NCI-H1048 (cell line): ENCODE measurements around the gene TNFRSF6B.
"Not testable (repeated sequence)": the region's sequence is repeated elsewhere in the genome, so short reads cannot be mapped to it uniquely, and the experiment has no call there.

Experiments
- DNase-seq: peaks from one replicate; lab custom pipeline; 2025; lab: John Stamatoyannopoulos, UW

Gene TNFRSF6B

GRCh38 chr20:63708301-63709148 is 12.1 kb downstream of the TNFRSF6B start:
- no peak for DNase-seq

GRCh38 chr20:63709149-63709527 is 12.7 kb downstream of the TNFRSF6B start:
- no peak for DNase-seq

GRCh38 chr20:63711085-63711645 is 14.7 kb downstream of the TNFRSF6B start:
- no peak for DNase-seq

- DNase-seq = no peak
These were observed 15.7 kb downstream of the TNFRSF6B start for GRCh38 chr20:63712191-63712590.

GRCh38 chr20:63714858-63715257 is 18.4 kb downstream of the TNFRSF6B start:
- no peak for DNase-seq

GRCh38 chr20:63718996-63719395 is 22.5 kb downstream of the TNFRSF6B start:
- DNase-seq = no peak

GRCh38 chr20:63722967-63723622 is 26.6 kb downstream of the TNFRSF6B start:
- DNase-seq = not testable (repeated sequence)

- DNase-seq = not testable (repeated sequence)
These were observed 33.8 kb downstream of the TNFRSF6B start for GRCh38 chr20:63730189-63730733.

GRCh38 chr20:63731410-63731809 is 35.0 kb downstream of the TNFRSF6B start:
- no peak for DNase-seq

GRCh38 chr20:63732118-63733095 is 36.0 kb downstream of the TNFRSF6B start:
- DNase-seq = no peak

GRCh38 chr20:63733117-63733516 is 36.7 kb downstream of the TNFRSF6B start:
- DNase-seq = no peak

GRCh38 chr20:63733579-63734081 is 37.2 kb downstream of the TNFRSF6B start:
- DNase-seq = no peak

- no peak for DNase-seq
These were observed 37.9 kb downstream of the TNFRSF6B start for GRCh38 chr20:63734111-63734945.

- DNase-seq = no peak
These were observed 38.8 kb downstream of the TNFRSF6B start for GRCh38 chr20:63734946-63735858.

GRCh38 chr20:63735859-63736718 is 39.6 kb downstream of the TNFRSF6B start, which contains the start of gene LIME1:
LIME1 (plus strand) TSS chr20:63736664; CDS start chr20:63737550, 886 bp downstream.
- no peak for DNase-seq

GRCh38 chr20:63736893-63737694 is 40.6 kb downstream of the TNFRSF6B start:
- no peak for DNase-seq

GRCh38 chr20:63737695-63737944 is 41.2 kb downstream of the TNFRSF6B start:
- DNase-seq = no peak
